ENCODE results near the gene CAPRIN2.

The CAPRIN2 gene, protein sequence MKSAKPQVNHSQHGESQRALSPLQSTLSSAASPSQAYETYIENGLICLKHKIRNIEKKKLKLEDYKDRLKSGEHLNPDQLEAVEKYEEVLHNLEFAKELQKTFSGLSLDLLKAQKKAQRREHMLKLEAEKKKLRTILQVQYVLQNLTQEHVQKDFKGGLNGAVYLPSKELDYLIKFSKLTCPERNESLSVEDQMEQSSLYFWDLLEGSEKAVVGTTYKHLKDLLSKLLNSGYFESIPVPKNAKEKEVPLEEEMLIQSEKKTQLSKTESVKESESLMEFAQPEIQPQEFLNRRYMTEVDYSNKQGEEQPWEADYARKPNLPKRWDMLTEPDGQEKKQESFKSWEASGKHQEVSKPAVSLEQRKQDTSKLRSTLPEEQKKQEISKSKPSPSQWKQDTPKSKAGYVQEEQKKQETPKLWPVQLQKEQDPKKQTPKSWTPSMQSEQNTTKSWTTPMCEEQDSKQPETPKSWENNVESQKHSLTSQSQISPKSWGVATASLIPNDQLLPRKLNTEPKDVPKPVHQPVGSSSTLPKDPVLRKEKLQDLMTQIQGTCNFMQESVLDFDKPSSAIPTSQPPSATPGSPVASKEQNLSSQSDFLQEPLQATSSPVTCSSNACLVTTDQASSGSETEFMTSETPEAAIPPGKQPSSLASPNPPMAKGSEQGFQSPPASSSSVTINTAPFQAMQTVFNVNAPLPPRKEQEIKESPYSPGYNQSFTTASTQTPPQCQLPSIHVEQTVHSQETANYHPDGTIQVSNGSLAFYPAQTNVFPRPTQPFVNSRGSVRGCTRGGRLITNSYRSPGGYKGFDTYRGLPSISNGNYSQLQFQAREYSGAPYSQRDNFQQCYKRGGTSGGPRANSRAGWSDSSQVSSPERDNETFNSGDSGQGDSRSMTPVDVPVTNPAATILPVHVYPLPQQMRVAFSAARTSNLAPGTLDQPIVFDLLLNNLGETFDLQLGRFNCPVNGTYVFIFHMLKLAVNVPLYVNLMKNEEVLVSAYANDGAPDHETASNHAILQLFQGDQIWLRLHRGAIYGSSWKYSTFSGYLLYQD

GRCh38 chr12:30754750-30755394 is at the start of gene CAPRIN2:
Gene CAPRIN2, minus strand, starts transcription at chr12:30754951. Its CDS starts 1,431 bp downstream, at chr12:30753520.
- DNase-seq: peak; percentile 90

DNA sequence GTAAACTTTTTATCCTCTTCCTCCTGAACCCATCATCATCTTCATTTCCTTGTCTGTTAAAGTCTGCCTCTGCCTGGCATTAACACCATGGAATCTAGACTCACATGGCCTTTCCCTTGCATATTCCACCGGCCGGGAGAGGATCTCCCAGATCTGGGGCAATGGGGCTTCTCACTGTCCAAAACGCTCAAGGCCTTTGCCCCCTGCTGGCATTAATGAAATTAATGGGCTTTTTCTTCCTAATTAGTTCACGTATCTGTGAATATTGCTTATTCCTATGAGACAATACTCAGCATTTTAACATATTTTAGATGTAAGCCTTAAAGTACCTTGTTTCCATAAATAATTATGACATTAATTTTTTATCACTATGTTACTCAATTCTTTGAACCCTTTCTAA is 42.9 kb upstream of the CAPRIN2 start:
- no peak for DNase-seq

GRCh38 chr12:30796891-30797371 is 42.2 kb upstream of the CAPRIN2 start:
- no peak for DNase-seq

DNA sequence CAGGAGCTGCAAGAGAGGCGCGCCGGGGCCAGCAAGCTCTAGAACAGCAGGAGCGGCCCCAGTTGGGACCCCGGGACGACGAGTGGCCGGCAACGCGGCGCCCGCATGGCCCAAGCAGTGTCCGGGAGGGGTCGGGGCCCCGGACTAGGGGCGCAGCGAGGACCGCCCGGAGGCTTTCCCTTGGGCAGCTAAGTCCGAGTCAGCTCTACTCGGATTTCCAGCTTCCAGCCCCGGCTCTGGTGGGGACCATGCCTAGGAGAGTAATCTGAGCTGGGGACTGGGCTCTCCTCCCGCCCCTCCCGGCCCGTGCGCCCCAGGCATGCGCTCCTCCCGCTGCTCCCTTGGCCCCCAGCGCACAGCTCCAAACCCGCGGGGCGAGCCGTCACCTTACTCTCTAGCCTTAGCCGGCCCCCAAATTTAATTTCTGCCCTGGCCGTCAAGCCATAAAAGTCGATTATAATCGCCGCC is 41.6 kb upstream of the CAPRIN2 start:
- peak; percentile 14 for DNase-seq

- peak; percentile 29 for DNase-seq
These were observed 40.9 kb upstream of the CAPRIN2 start for GRCh38 chr12:30795410-30796312.

DNA sequence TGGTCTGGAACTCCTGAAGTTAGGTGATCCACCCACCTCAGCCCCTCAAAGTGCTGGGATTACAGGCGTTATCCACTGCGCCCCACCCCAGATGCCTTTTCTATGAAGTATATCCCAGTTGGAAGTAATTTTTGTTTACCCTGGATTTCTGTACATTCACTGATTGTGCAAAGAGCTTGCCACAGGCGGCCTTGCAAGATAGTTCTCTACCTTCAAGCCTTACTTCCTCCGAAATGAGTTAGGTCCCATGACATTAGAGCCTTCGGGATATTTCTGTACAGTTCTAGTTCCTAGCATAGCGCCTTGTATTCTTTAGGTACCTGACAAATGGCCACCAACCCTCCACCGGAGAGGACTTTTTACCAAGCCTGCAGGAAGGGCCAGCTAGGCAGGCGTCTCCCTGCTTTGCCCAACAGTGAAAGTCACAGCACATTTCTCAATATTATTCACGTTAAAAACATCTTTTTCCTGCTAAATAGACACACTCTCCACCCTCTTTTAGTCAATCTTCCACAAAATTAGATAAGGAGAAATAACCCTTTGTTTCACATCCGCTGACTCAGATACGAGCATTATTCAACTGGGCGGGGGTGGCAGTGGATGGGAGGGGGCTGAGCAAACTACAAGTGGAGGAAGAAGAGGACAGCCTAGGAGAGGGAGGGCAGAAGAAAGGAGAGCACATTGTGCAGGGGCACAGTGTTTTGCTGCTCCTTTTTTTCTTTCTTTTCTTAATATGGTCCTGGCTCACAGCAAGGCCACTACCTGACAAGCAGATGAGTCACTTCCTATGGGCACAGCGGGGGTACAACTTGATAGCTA is 40.0 kb upstream of the CAPRIN2 start:
- DNase-seq: no peak

- no peak for DNase-seq
These were observed 39.3 kb upstream of the CAPRIN2 start for GRCh38 chr12:30794020-30794419.

GRCh38 chr12:30792648-30793499 is 38.1 kb upstream of the CAPRIN2 start:
- no peak for DNase-seq

DNA sequence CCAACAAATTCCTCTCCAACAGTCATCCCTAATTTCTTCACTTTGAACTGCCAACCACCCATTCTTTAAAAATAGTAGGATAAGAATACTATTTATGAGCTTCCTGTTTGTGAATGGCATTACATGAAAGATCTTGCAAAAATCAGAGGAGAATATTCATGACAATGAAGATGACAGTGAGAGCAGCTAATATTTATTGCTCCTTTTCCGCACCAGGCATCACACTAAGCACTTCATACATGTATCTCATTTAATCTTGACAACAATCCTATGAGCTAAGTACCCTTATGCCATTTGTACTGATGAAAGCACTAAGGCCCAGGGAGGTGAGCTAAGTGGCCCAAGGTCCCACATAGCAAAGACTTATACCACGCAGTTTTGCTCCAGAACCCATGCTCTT is 37.3 kb upstream of the CAPRIN2 start:
- no peak for DNase-seq

GRCh38 chr12:30788754-30789153 is 34.0 kb upstream of the CAPRIN2 start:
- no peak for DNase-seq

- no peak for DNase-seq
These were observed 30.9 kb upstream of the CAPRIN2 start for GRCh38 chr12:30785630-30786029.

GRCh38 chr12:30784508-30784907 is 29.8 kb upstream of the CAPRIN2 start:
- no peak for DNase-seq

DNA sequence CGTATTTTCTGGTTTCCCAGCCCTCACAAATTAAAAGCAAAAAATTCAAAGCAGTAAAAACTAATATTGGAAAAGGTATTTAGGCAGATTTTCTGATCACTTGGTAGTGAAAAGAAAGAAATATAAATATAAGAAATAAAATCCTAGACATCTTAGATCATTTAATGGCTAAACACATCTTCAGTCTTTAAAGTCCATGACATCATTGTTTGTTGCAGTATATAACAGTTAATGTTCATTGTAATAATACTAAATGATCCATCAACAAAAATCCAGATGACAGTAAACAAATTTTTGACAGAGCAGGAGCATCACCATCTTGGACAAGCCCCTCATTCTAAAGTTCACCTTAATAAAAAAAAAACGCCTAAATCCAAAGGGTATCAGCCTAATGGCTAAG is 29.2 kb upstream of the CAPRIN2 start:
- DNase-seq: no peak

- no peak for DNase-seq
These were observed 27.8 kb upstream of the CAPRIN2 start for GRCh38 chr12:30782316-30783173.

- DNase-seq: no peak
These were observed 24.8 kb upstream of the CAPRIN2 start for GRCh38 chr12:30779578-30779977.

DNA sequence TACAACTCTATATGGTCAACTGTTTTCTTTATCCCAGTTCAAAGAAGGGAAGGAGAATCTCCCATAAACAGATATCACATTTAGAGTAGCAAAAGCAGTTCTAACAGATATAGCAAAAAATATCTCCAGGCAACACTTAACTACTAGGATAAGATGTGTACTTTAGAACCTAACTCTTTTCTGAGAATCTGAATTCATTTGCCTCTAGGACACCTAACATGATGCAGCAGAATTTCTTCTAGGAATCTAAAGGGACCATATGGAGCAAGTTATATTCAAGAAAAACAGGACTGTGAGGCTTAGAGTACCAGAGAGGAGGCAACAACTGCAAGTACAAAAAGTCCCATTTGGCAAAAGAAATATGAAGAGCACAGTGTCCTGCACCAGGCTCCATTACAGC is 24.4 kb upstream of the CAPRIN2 start:
- no peak for DNase-seq

- no peak for DNase-seq
These were observed 19.8 kb upstream of the CAPRIN2 start for GRCh38 chr12:30774599-30774998.

GRCh38 chr12:30769802-30770201 is 15.1 kb upstream of the CAPRIN2 start:
- DNase-seq: no peak

GRCh38 chr12:30764251-30764650 is 9.5 kb upstream of the CAPRIN2 start:
- no peak for DNase-seq

Data from DMS79 treated with DMSO at 0.1 percent for 48 hours (cell line).